NCI-H748 (cell line): Measurements from ENCODE around the gene RAB8B.

Source experiments
- DNase-seq: peaks from one replicate; lab custom pipeline; 2025; ENCODE audit not compliant: unreplicated experiment; lab: John Stamatoyannopoulos, UW

Gene RAB8B

DNA sequence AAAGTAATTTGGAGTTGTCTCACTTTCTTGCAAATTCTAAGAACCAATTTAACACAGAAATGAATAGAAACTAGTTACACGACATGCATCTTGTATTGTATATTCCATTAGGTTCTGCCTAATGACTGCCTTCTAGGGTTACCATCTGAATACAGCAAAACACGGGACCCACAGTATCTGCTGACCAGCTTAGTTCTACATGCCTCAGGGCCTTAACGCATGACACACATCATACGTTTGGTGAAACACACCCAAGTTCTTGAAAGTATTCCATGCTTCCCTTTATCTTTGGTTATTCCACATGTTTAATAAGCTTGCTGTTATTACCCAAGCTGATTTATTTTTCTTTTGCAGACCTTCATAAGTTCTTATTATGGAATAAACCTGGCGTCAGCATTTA lies 115.9 kb downstream of the RAB8B start:
- DNase-seq: no peak

DNA sequence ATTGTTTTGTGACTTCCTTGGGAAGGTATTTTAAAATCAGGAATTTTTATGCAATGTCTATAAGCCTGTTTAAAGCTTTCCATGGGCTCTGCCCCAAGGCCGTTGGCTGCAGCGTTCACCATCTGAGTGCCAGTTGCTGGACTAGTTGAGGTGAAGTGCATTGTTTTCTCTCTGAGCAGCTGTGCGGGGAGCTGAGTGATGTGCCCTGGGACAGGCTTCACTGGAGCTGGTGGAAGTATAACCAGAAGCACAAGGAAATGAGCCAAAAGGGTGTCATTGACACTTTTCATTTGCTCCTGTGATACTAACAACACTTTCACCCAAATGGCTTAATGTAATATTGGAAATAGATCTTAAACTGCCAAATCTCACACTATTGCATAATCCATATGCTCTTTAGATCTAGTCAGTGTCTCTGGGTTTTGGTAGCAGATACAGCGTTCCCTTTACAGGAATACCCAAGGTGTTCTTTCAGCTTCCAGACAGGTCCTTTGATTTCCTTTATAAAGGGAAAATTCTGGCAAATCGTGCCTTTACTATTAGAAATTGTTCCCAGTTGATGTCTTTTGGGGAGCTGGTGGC lies 117.2 kb downstream of the RAB8B start:
- DNase-seq: no peak

DNA sequence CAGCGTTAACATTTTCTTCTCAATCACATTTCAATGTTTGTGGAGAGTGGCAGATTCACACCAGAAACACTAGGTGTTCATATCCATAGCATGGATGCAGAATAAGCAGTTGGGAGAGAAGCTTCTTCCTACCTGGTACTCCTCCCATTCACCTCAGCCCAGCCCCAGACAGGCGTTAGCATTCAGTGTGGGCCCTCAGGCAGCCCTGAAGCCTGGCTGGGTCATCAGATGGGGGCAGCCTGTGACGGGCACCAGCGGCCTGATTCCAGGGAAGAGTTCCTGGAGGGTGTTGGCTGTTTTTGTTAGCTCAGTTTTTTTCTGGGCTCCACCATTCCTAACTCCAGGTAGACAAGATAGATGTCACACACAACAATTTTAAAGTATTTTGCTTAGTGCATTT lies 119.1 kb downstream of the RAB8B start:
- no peak for DNase-seq

- no peak for DNase-seq
These were observed 119.5 kb downstream of the RAB8B start for GRCh38 chr15:63308947-63309346.

- DNase-seq: no peak
These were observed 121.2 kb downstream of the RAB8B start for GRCh38 chr15:63310646-63311045.

GRCh38 chr15:63312286-63312685 lies 122.9 kb downstream of the RAB8B start:
- no peak for DNase-seq

- DNase-seq: no peak
These were observed 124.4 kb downstream of the RAB8B start for GRCh38 chr15:63313825-63314224.

- DNase-seq: no peak
These were observed 125.0 kb downstream of the RAB8B start for GRCh38 chr15:63314409-63314808.
